GM12892 (cell line): ENCODE data around the gene RPTOR.

ENCODE experiments used
- DNase-seq: peaks from one replicate; pipeline ENCODE4 v3.0.0; 2011; ENCODE audit not compliant: insufficient read length
- FAIRE-seq: peaks from 2 replicates; lab custom pipeline; 2011; peaks lifted over from hg19 to GRCh38; lab: Jason Lieb, UNC
- POLR2A ChIP-seq: IDR thresholded peaks from 2 replicates; pipeline ENCODE4 v1.6.1; 2011; ENCODE audit warnings: low read depth, low read length, control low read depth
- POLR2AphosphoS5 ChIP-seq: IDR thresholded peaks from 2 replicates; pipeline ENCODE4 v1.6.1; 2011; ENCODE audit warnings: low read depth, low read length, control low read depth
- TAF1 ChIP-seq: IDR thresholded peaks from 2 replicates; pipeline ENCODE4 v1.6.1; 2011; ENCODE audit warnings: low read depth, mild to moderate bottlenecking, control low read depth, low read length, borderline replicate concordance

Gene RPTOR

GRCh38 chr17:80882926-80883685, 338.5 kb downstream of the RPTOR start:
- TF ChIP-seq TAF1 (no peak), POLR2A (no peak), POLR2AphosphoS5 (no peak)
- DNase-seq (no peak), FAIRE-seq (no peak)

GRCh38 chr17:80883831-80884735, 339.4 kb downstream of the RPTOR start:
- no peak for FAIRE-seq
- TF ChIP-seq POLR2AphosphoS5 (no peak), POLR2A (no peak), TAF1 (no peak)

GRCh38 chr17:80884811-80885210, 340.2 kb downstream of the RPTOR start:
- DNase-seq (no peak), FAIRE-seq (no peak)
- TF ChIP-seq TAF1 (no peak), POLR2AphosphoS5 (no peak), POLR2A (no peak)

More at GRCh38 chr17:80883831-80884735, 339.4 kb downstream of the RPTOR start:
- DNase-seq: no peak

- DNase-seq (no peak), FAIRE-seq (peak; percentile 66)
- TF ChIP-seq TAF1 (no peak), POLR2AphosphoS5 (no peak), POLR2A (no peak)
Measured at GRCh38 chr17:80885947-80886582, 341.4 kb downstream of the RPTOR start.

GRCh38 chr17:80886641-80887573, 342.3 kb downstream of the RPTOR start:
- DNase-seq (no peak), FAIRE-seq (no peak)
- TF ChIP-seq POLR2A (no peak), TAF1 (no peak), POLR2AphosphoS5 (no peak)

- TF ChIP-seq POLR2A (no peak), TAF1 (no peak), POLR2AphosphoS5 (no peak)
- FAIRE-seq: no peak
- no peak for DNase-seq
Measured at GRCh38 chr17:80887639-80888175, 343.1 kb downstream of the RPTOR start.

GRCh38 chr17:80888276-80889160, 343.9 kb downstream of the RPTOR start:
- TF ChIP-seq POLR2AphosphoS5 (no peak), POLR2A (no peak)
- DNase-seq: no peak
- no peak for FAIRE-seq

GRCh38 chr17:80889231-80890195, 344.9 kb downstream of the RPTOR start:
- DNase-seq (no peak), FAIRE-seq (peak; percentile 21)
- TF ChIP-seq POLR2A: no peak
- TF ChIP-seq TAF1: no peak
- no peak for TF ChIP-seq POLR2AphosphoS5
